HepG2 (cell line): ENCODE data around the gene NTRK2.

Source experiments
- NFYB ChIP-seq: sonication (generic); formaldehyde crosslinking; IDR thresholded peaks from 2 replicates; pipeline ENCODE4 v1.4.0; 2020; ENCODE audit warnings: missing genetic modification reagents
- POLR2AphosphoS5 ChIP-seq: IDR thresholded peaks from 2 replicates; pipeline ENCODE4 v1.6.1; 2012; ENCODE audit warnings: low read depth, low read length
- TBL1XR1 ChIP-seq: fragments of 150-350 bp; IDR thresholded peaks from 2 replicates; pipeline ENCODE4 v1.6.1; 2014; ENCODE audit warnings: borderline replicate concordance, low read length; ENCODE audit not compliant: partially characterized antibody
- ZFP41 ChIP-seq: sonication (generic); formaldehyde crosslinking; IDR thresholded peaks from 2 replicates; pipeline ENCODE4 v1.4.0; 2020; ENCODE audit warnings: mild to moderate bottlenecking, missing genetic modification reagents, borderline replicate concordance
- ZFX ChIP-seq: sonication (generic); formaldehyde crosslinking; IDR thresholded peaks from 2 replicates; pipeline ENCODE4 v1.4.0; 2020; ENCODE audit warnings: mild to moderate bottlenecking, low read depth, missing genetic modification reagents, moderate library complexity
- ZNF274 ChIP-seq: sonication (generic); formaldehyde crosslinking; IDR thresholded peaks from 2 replicates; pipeline ENCODE4 v1.5.1; 2020; ENCODE audit warnings: mild to moderate bottlenecking, missing genetic modification reagents
- ZNF567 ChIP-seq: sonication (generic); formaldehyde crosslinking; IDR thresholded peaks from 2 replicates; pipeline ENCODE4 v1.8.1; 2023; ENCODE audit warnings: mild to moderate bottlenecking, missing genetic modification reagents, borderline replicate concordance
- TF ChIP-seq, protein P1 (sequence below): sonication (generic); formaldehyde crosslinking; IDR thresholded peaks from 2 replicates; pipeline ENCODE4 v1.4.0; 2020; ENCODE audit warnings: mild to moderate bottlenecking, missing genetic modification reagents
- TF ChIP-seq, protein P2 (sequence below): sonication (generic); formaldehyde crosslinking; IDR thresholded peaks from 2 replicates; pipeline ENCODE4 v1.5.0; 2020; ENCODE audit warnings: mild to moderate bottlenecking, missing genetic modification reagents, moderate library complexity
- TF ChIP-seq, protein P3 (sequence below): sonication (generic); formaldehyde crosslinking; conservative IDR thresholded peaks from 2 replicates; pipeline ENCODE4 v1.4.0; 2020; ENCODE audit warnings: missing genetic modification reagents

DNA sequence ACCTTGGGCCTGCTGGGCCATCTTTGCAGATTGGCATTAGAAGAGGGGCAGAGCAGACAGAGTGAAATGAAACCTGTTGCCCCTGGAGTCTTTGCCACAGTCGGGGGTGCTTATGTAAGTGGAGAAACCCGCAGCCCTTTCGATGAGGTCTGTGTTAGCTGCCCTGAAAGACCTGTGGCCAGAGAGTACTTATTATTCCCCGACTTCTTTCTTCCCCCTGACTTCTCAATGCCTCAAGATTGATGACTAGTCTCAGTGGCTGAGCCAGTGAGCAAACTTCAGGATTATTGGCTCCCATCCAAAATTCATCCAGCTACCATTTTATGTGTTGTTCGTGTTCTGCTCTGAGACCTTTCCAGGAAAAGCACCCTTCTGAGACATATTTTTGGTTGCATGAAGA is 7.6 kb downstream of the NTRK2 start:
- TF ChIP-seq POLR2AphosphoS5 (no peak), ZFP41 (CRISPR knock-in tag) (no peak), TBL1XR1 (no peak), NFYB (CRISPR knock-in tag) (no peak), ZNF274 (CRISPR knock-in tag) (no peak), ZFX (CRISPR knock-in tag) (no peak), ZNF567 (CRISPR knock-in tag) (no peak)
- TF ChIP-seq, protein P1, sequence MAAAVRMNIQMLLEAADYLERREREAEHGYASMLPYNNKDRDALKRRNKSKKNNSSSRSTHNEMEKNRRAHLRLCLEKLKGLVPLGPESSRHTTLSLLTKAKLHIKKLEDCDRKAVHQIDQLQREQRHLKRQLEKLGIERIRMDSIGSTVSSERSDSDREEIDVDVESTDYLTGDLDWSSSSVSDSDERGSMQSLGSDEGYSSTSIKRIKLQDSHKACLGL (CRISPR knock-in tag): no peak
- TF ChIP-seq, protein P2, sequence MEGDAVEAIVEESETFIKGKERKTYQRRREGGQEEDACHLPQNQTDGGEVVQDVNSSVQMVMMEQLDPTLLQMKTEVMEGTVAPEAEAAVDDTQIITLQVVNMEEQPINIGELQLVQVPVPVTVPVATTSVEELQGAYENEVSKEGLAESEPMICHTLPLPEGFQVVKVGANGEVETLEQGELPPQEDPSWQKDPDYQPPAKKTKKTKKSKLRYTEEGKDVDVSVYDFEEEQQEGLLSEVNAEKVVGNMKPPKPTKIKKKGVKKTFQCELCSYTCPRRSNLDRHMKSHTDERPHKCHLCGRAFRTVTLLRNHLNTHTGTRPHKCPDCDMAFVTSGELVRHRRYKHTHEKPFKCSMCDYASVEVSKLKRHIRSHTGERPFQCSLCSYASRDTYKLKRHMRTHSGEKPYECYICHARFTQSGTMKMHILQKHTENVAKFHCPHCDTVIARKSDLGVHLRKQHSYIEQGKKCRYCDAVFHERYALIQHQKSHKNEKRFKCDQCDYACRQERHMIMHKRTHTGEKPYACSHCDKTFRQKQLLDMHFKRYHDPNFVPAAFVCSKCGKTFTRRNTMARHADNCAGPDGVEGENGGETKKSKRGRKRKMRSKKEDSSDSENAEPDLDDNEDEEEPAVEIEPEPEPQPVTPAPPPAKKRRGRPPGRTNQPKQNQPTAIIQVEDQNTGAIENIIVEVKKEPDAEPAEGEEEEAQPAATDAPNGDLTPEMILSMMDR (CRISPR knock-in tag): no peak
- TF ChIP-seq, protein P3, sequence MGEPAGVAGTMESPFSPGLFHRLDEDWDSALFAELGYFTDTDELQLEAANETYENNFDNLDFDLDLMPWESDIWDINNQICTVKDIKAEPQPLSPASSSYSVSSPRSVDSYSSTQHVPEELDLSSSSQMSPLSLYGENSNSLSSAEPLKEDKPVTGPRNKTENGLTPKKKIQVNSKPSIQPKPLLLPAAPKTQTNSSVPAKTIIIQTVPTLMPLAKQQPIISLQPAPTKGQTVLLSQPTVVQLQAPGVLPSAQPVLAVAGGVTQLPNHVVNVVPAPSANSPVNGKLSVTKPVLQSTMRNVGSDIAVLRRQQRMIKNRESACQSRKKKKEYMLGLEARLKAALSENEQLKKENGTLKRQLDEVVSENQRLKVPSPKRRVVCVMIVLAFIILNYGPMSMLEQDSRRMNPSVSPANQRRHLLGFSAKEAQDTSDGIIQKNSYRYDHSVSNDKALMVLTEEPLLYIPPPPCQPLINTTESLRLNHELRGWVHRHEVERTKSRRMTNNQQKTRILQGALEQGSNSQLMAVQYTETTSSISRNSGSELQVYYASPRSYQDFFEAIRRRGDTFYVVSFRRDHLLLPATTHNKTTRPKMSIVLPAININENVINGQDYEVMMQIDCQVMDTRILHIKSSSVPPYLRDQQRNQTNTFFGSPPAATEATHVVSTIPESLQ (CRISPR knock-in tag): no peak
